ENCODE measurements around the gene BIRC6.
"Not testable (repeated sequence)": the region's sequence is repeated elsewhere in the genome, so short reads cannot be mapped to it uniquely, and the experiment has no call there.

DNA sequence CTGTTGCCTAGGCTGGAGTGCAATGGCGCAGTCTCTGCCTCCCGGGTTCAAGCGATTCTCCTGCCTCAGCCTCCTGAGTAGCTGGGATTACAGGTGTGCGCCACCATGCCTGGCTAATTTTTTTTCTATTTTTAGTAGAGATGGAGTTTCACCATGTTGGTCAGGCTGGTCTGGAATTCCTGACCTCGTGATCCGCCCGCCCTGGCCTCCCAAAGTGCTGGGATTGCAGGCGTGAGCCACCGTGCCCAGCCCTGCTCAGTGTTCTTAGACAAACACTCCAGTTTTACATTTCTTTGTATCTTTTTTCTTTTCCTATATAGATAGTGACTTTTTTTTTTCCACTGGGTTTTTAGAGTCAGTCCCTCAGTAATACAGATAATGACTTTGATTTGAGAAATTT is 7.5 kb downstream of the BIRC6 start:
- not testable (repeated sequence) for TF ChIP-seq POLR2A, POLR2AphosphoS5 (IDR thresholded peaks at IDR 0.05; ENCODE audit: low read depth, low read length)
